HepG2 (cell line): ENCODE measurements around the gene ADGRD1. TPM values are rescaled to one million over a fixed set of nuclear protein-coding genes. Genes with fewer than 3 reads are reported as not detected.

Experiments
- ATAC-seq: fragments of 200-7000 bp; cut with Tn5 transposase; 3 replicates; pipeline ENCODE4 v1.9.1; 2020; ENCODE audit warnings: mild to moderate bottlenecking, moderate library complexity
- BruUV-seq: library from RNA; stranded (reverse); fragments of 400-500 nt; replicated peaks from 2 replicates; lab custom pipeline; 2021; lab: Mats Ljungman, UMichigan
- CTCF ChIA-PET: fragments of 300-600 bp; formaldehyde crosslinking; extraction: SDS; loops from one replicate; lab custom pipeline; 2021; ENCODE audit warnings: low total read pairs, inconsistent platforms, low intra/inter-chr PET ratio; lab: Yijun Ruan, JAX
- POLR2A ChIA-PET: fragments of 350-600 bp; sonication (Branson Sonifier 250); formaldehyde crosslinking; loops from one replicate; lab custom pipeline; 2020; ENCODE audit warnings: antibody characterized with exemption, inconsistent platforms; lab: Yijun Ruan, JAX
- DNase-seq: peaks from one replicate; pipeline ENCODE4 v3.0.0-alpha.2; 2015; ENCODE audit warnings: low spot score
- FAIRE-seq: peaks from 3 replicates; lab custom pipeline; 2011; peaks lifted over from hg19 to GRCh38; lab: Jason Lieb, UNC
- H2AFZ ChIP-seq: one replicate; pipeline ENCODE4 v1.6.1; 2011; ENCODE audit warnings: low read length, inconsistent platforms
- H3K27ac ChIP-seq: fragments of 300-600 bp; 3 replicates; pipeline ENCODE4 v1.8.0; 2011; ENCODE audit warnings: mixed run types, mild to moderate bottlenecking, mixed read lengths, low read length, inconsistent platforms; ENCODE audit not compliant: insufficient read depth; ENCODE audit errors: extremely low read length
- H3K27me3 ChIP-seq, 2 experiments: fragments of 200-600 bp in 1 of 2; 2 replicates in 1 of 2; 3 replicates in 1 of 2; pipeline versions ENCODE4 v1.6.0 to v1.8.0; 2011; ENCODE audit warnings: low read length in 2 of 2, mild to moderate bottlenecking in 2 of 2, moderate library complexity in 2 of 2, inconsistent platforms in 1 of 2; ENCODE audit not compliant: insufficient read depth in 2 of 2, control insufficient read depth in 1 of 2
- H3K36me3 ChIP-seq, 2 experiments: fragments of 200-600 bp in 1 of 2; replicated peaks in 1 of 2; 2 replicates in 1 of 2; 3 replicates in 1 of 2; pipeline versions ENCODE4 v1.5.1 to v1.8.0; 2011; ENCODE audit warnings: low read length in 2 of 2, inconsistent platforms in 1 of 2; ENCODE audit not compliant: insufficient read depth in 2 of 2, control insufficient read depth in 1 of 2
- H3K4me1 ChIP-seq: 2 replicates; pipeline ENCODE4 v1.5.1; 2012; ENCODE audit warnings: low read length, inconsistent platforms; ENCODE audit not compliant: insufficient read depth
- H3K4me2 ChIP-seq: 2 replicates; pipeline ENCODE4 v1.6.0; 2011; ENCODE audit warnings: low read depth, low read length, inconsistent platforms
- H3K4me3 ChIP-seq, 3 experiments: fragments of 200-600 bp in 1 of 3; sonication (generic), shearing (Covaris generic) in 1 of 3; replicated peaks in 1 of 3; 2 replicates each; pipeline ENCODE4 v1.5.1; 2011 to 2016; ENCODE audit warnings: low read length in 3 of 3, inconsistent platforms in 2 of 3, low read depth in 2 of 3, mild to moderate bottlenecking in 2 of 3, control low read depth in 1 of 3, mixed read lengths in 1 of 3; ENCODE audit not compliant: insufficient read depth in 1 of 3
- H3K79me2 ChIP-seq: one replicate; pipeline ENCODE4 v1.6.1; 2011; ENCODE audit warnings: low read length, inconsistent platforms; ENCODE audit not compliant: insufficient read depth
- H3K9ac ChIP-seq: 2 replicates; pipeline ENCODE4 v1.6.0; 2011; ENCODE audit warnings: mild to moderate bottlenecking, low read depth, low read length, inconsistent platforms; ENCODE audit not compliant: insufficient read depth
- H3K9me3 ChIP-seq: 2 replicates; pipeline ENCODE4 v1.5.1; 2012; ENCODE audit warnings: mild to moderate bottlenecking, low read length
- H4K20me1 ChIP-seq: 2 replicates; pipeline ENCODE4 v1.6.0; 2011; ENCODE audit warnings: inconsistent platforms, mild to moderate bottlenecking, low read length, moderate library complexity; ENCODE audit not compliant: insufficient read depth
- MAFF ChIP-seq: IDR thresholded peaks from 2 replicates; pipeline ENCODE4 v1.6.1; 2011; ENCODE audit warnings: low read depth, low read length, improper control_type of control experiment
- MAFK ChIP-seq, 2 experiments: IDR thresholded peaks in 1 of 2; conservative IDR thresholded peaks in 1 of 2; 2 replicates each; pipeline ENCODE4 v1.6.1; 2011; ENCODE audit warnings: improper control_type of control experiment in 2 of 2, low read length in 2 of 2
- NFE2L2 ChIP-seq: fragments of 150-350 bp; IDR thresholded peaks from 2 replicates; pipeline ENCODE4 v1.6.1; 2014; ENCODE audit warnings: low read length
- RAD21 ChIP-seq: fragments of 450-650 bp; formaldehyde crosslinking; IDR thresholded peaks from 2 replicates; pipeline ENCODE4 v1.5.0; 2020; ENCODE audit warnings: mild to moderate bottlenecking
- RBAK ChIP-seq: sonication (generic); formaldehyde crosslinking; IDR thresholded peaks from 2 replicates; pipeline ENCODE4 v1.5.1; 2020; ENCODE audit warnings: mild to moderate bottlenecking, missing genetic modification reagents
- ZNF12 ChIP-seq: sonication (generic); formaldehyde crosslinking; IDR thresholded peaks from 2 replicates; pipeline ENCODE4 v1.5.0; 2020; ENCODE audit warnings: missing genetic modification reagents
- ZNF160 ChIP-seq: sonication (generic); formaldehyde crosslinking; IDR thresholded peaks from 2 replicates; pipeline ENCODE4 v1.8.0; 2022; ENCODE audit warnings: mild to moderate bottlenecking, inconsistent platforms, missing genetic modification reagents
- ZNF30 ChIP-seq: sonication (generic); formaldehyde crosslinking; IDR thresholded peaks from 2 replicates; pipeline ENCODE4 v1.5.0; 2020; ENCODE audit warnings: mild to moderate bottlenecking, missing genetic modification reagents
- ZNF564 ChIP-seq: sonication (generic); formaldehyde crosslinking; IDR thresholded peaks from 2 replicates; pipeline ENCODE4 v1.8.1; 2023; ENCODE audit warnings: mild to moderate bottlenecking, missing genetic modification reagents
- ZNF724P ChIP-seq: sonication (generic); formaldehyde crosslinking; IDR thresholded peaks from 2 replicates; pipeline ENCODE4 v1.8.0; 2022; ENCODE audit warnings: missing genetic modification reagents, borderline replicate concordance
- ZSCAN30 ChIP-seq: sonication (generic); formaldehyde crosslinking; IDR thresholded peaks from 2 replicates; pipeline ENCODE4 v1.5.0; 2020; ENCODE audit warnings: mild to moderate bottlenecking, missing genetic modification reagents
- WGBS: methylation state at CpG from one replicate; pipeline ENCODE4 v1.1.6; 2017; ENCODE audit warnings: low lambda C conversion rate; 5-methylcytosine and 5-hydroxymethylcytosine counted together
- in situ Hi-C: cut with HindIII; loops from 2 replicates; pipeline ENCODE4 v1.10.0; 2017; ENCODE audit warnings: low pct_unique_long_range_greater_than_20kb; ENCODE audit not compliant: extremely low pct_ligation_motif_present
- intact Hi-C: fragments of 100-400 bp; cut with micrococcal nuclease; formaldehyde crosslinking; loops from one replicate; pipeline ENCODE4 v1.10.0; 2022; ENCODE audit not compliant: unreplicated experiment
- polyA plus RNA-seq, 8 experiments: library from polyadenylated mRNA; depleted of rRNA in 3 of 8; stranded (reverse) in 7 of 8; unstranded in 1 of 8; fragments of >200 nt; fragmentation: Illumina TruSeq in 4 of 8; extraction: Trizol in 4 of 8; gene quantifications; 2 replicates each; pipeline versions ENCODE4 v1.2.1 to v1.2.3, GENCODE V29; 2011 to 2016; ENCODE audit warnings: low read depth in 4 of 8, missing spikeins in 1 of 8, mixed read lengths in 1 of 8; ENCODE audit not compliant: insufficient read depth in 1 of 8
- total RNA-seq, 5 experiments: library from RNA; depleted of rRNA; stranded (reverse); fragments of >200 nt; fragmentation: Illumina TruSeq; extraction: Trizol; gene quantifications; 2 replicates each; pipeline ENCODE4 v1.2.3, GENCODE V29; 2016; ENCODE audit warnings: low read depth in 1 of 5
- TF ChIP-seq, protein P1 (sequence below): sonication (generic); formaldehyde crosslinking; IDR thresholded peaks from 2 replicates; pipeline ENCODE4 v1.4.0; 2020; ENCODE audit warnings: missing genetic modification reagents
- TF ChIP-seq, protein P2 (sequence below): sonication (generic); formaldehyde crosslinking; IDR thresholded peaks from 2 replicates; pipeline ENCODE4 v1.4.0; 2020; ENCODE audit warnings: missing genetic modification reagents

ADGRD1 gene
- total and polyA plus RNA-seq, 2 of the 13 experiments (the other 11 are each of a cell fraction or from before 2014, with no cell fraction given): 0.46 to 12.4 TPM

DNA sequence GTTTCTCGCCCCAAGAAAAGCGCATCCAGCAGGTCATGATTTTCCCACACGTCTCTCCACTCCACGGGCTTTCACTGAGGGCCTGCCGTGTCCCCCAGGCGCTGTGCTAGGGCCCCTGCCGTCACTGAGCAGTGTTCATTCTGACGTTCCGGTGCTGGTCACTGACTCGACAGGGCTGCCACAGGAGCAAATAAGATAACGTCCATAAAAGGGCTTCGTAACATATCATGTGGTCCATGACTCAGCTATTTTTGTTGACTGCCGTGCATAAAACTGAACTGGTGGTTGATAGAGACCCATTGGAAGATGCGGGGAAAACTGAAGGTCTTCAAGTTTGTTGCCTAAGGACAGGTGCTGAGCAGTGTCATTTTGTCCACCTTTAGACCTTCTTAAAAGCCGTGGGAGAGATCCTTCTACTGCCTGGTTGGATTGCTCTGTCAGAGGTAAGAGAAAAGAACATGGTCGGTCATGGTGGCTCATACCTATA is 46.3 kb downstream of the ADGRD1 start:
- no peak overlapping the region for H3K4me2 ChIP-seq
- DNase-seq (no peak), FAIRE-seq (no peak), ATAC-seq (no peak)
- no peaks in the 10 kb centered on the region for H4K20me1 ChIP-seq
- H3K9me3 ChIP-seq: no peaks in the 10 kb centered on the region
- TF ChIP-seq NFE2L2 (peak; percentile 89), ZNF724P (CRISPR knock-in tag) (no peak), MAFK (conservative IDR thresholded peaks at IDR 0.05 in 1 of 2, IDR thresholded peaks at IDR 0.05 in 1 of 2; ENCODE audit: low read length in 2 of 2) (peak; percentile 68 to 73), MAFF (peak; percentile 60; the same call in 1 of the 2 replicates), RAD21 (CRISPR knock-in tag) (no peak), ZNF30 (CRISPR knock-in tag) (no peak), ZNF564 (CRISPR knock-in tag) (no peak)
- TF ChIP-seq, protein P1, sequence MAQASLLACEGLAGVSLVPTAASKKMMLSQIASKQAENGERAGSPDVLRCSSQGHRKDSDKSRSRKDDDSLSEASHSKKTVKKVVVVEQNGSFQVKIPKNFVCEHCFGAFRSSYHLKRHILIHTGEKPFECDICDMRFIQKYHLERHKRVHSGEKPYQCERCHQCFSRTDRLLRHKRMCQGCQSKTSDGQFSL (CRISPR knock-in tag): no peak
- in situ Hi-C loops (no loop called here), intact Hi-C loops (no loop called here)
- peaks cover 15% of the 10 kb centered on the region for H3K4me1 ChIP-seq
- no peaks in the 10 kb centered on the region; a peak in 1 of 5 replicates for H3K36me3 ChIP-seq
- no peak overlapping the region for H3K27ac ChIP-seq
- H3K9ac ChIP-seq: no peak overlapping the region
- ChIA-PET POLR2A (no interaction called here), CTCF (no interaction called here)
- no TSS peak for BruUV-seq
- H3K4me3 ChIP-seq: no peak overlapping the region
- no peaks in the 10 kb centered on the region for H3K79me2 ChIP-seq
- H3K27me3 ChIP-seq: no peaks in the 10 kb centered on the region
- WGBS: 96% methylated on average over 16 of the region's 16 CpGs
- no peak overlapping the region for H2AFZ ChIP-seq

- TF ChIP-seq RBAK (CRISPR knock-in tag) (peak; percentile 93; the same call in 1 of the 2 replicates), ZNF160 (CRISPR knock-in tag) (no peak), ZSCAN30 (CRISPR knock-in tag) (no peak), ZNF12 (CRISPR knock-in tag) (peak; percentile 99)
- TF ChIP-seq, protein P2, sequence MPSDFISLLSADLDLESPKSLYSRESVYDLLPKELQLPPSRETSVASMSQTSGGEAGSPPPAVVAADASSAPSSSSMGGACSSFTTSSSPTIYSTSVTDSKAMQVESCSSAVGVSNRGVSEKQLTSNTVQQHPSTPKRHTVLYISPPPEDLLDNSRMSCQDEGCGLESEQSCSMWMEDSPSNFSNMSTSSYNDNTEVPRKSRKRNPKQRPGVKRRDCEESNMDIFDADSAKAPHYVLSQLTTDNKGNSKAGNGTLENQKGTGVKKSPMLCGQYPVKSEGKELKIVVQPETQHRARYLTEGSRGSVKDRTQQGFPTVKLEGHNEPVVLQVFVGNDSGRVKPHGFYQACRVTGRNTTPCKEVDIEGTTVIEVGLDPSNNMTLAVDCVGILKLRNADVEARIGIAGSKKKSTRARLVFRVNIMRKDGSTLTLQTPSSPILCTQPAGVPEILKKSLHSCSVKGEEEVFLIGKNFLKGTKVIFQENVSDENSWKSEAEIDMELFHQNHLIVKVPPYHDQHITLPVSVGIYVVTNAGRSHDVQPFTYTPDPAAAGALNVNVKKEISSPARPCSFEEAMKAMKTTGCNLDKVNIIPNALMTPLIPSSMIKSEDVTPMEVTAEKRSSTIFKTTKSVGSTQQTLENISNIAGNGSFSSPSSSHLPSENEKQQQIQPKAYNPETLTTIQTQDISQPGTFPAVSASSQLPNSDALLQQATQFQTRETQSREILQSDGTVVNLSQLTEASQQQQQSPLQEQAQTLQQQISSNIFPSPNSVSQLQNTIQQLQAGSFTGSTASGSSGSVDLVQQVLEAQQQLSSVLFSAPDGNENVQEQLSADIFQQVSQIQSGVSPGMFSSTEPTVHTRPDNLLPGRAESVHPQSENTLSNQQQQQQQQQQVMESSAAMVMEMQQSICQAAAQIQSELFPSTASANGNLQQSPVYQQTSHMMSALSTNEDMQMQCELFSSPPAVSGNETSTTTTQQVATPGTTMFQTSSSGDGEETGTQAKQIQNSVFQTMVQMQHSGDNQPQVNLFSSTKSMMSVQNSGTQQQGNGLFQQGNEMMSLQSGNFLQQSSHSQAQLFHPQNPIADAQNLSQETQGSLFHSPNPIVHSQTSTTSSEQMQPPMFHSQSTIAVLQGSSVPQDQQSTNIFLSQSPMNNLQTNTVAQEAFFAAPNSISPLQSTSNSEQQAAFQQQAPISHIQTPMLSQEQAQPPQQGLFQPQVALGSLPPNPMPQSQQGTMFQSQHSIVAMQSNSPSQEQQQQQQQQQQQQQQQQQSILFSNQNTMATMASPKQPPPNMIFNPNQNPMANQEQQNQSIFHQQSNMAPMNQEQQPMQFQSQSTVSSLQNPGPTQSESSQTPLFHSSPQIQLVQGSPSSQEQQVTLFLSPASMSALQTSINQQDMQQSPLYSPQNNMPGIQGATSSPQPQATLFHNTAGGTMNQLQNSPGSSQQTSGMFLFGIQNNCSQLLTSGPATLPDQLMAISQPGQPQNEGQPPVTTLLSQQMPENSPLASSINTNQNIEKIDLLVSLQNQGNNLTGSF (CRISPR knock-in tag): no peak
- intact Hi-C loops: no loop called here
- ChIA-PET POLR2A (no interaction called here), CTCF (no interaction called here)
- H3K9ac ChIP-seq: no peak overlapping the region
- FAIRE-seq (no peak), ATAC-seq (no peak), DNase-seq (no peak)
- no peak overlapping the region for H3K4me3 ChIP-seq
- no peaks in the 10 kb centered on the region; a peak in 1 of 5 replicates for H3K36me3 ChIP-seq
- H3K4me1 ChIP-seq: peaks cover 10% of the 10 kb centered on the region
- H3K9me3 ChIP-seq: no peaks in the 10 kb centered on the region
- H3K4me2 ChIP-seq: no peak overlapping the region
- H3K27ac ChIP-seq: no peak overlapping the region
- no peaks in the 10 kb centered on the region for H3K79me2 ChIP-seq
- in situ Hi-C loops: no loop called here
- no peaks in the 10 kb centered on the region for H3K27me3 ChIP-seq
- H4K20me1 ChIP-seq: no peaks in the 10 kb centered on the region
- H2AFZ ChIP-seq: no peak overlapping the region
- WGBS: 100% methylated on average over 1 of the region's 1 CpG
- BruUV-seq: no TSS peak
Measured at GRCh38 chr12:131001493-131001892, 47.8 kb downstream of the ADGRD1 start.
